ENCODE results near the gene CCL26. TPM values are rescaled to one million over a fixed set of nuclear protein-coding genes. Genes with fewer than 3 reads are reported as not detected.

CCL26 gene
- total and polyA plus RNA-seq, 10 donors: 0.35 to 0.41 TPM; not detected in 8

- intact Hi-C loops (cut with DNase I; ENCODE audit: low total_unique reads): no loop called here
- H3K4me3 ChIP-seq: no peak overlapping the region
- no peak overlapping the region for H3K27ac ChIP-seq
- TF ChIP-seq POLR2AphosphoS5 (IDR thresholded peaks at IDR 0.05) (no peak), CTCF (IDR thresholded peaks at IDR 0.05 in 8 of 11, conservative IDR thresholded peaks at IDR 0.05 in 3 of 11) (no peak), POLR2A (IDR thresholded peaks at IDR 0.05) (no peak)
- whole genome bisulfite sequencing, 5 donors: 58 to 72% (median 63%) methylated on average over 4 of the region's 4 CpGs
- no peaks in the 10 kb centered on the region for H3K9me3 ChIP-seq
- peaks cover 9 to 31% (median 23%) of the 10 kb centered on the region in 6 donors for H3K4me1 ChIP-seq
- H3K27me3 ChIP-seq (replicated peaks in 1 of 7): no peaks in the 10 kb centered on the region
- no peak for DNase-seq
- H3K36me3 ChIP-seq: no peaks in the 10 kb centered on the region
Measured at GRCh38 chr7:75743455-75743859, 28.6 kb downstream of the CCL26 start.

- TF ChIP-seq CTCF (IDR thresholded peaks at IDR 0.05 in 8 of 11, conservative IDR thresholded peaks at IDR 0.05 in 3 of 11) (no peak), POLR2A (IDR thresholded peaks at IDR 0.05) (no peak), POLR2AphosphoS5 (IDR thresholded peaks at IDR 0.05) (no peak)
- Histone ChIP-seq H3K27me3 (replicated peaks in 1 of 7) (no peaks in the 10 kb centered on the region), H3K36me3 (no peaks in the 10 kb centered on the region), H3K9me3 (no peaks in the 10 kb centered on the region), H3K27ac (peak overlapping the region in 6 of 8 donors; percentile 7 to 96 (median 92)), H3K4me1 (peaks cover 15 to 52% (median 39%) of the 10 kb centered on the region in 6 donors), H3K4me3 (peak overlapping the region in 1 of 8 donors; percentile 34)
- 27 to 38% (median 31%) methylated on average over 13 of the region's 13 CpGs for WGBS, 5 donors
- DNase-seq: no peak
- intact Hi-C loops (cut with DNase I; ENCODE audit: low total_unique reads): no loop called here
Measured at GRCh38 chr7:75740846-75741497, 31.0 kb downstream of the CCL26 start.

GRCh38 chr7:75739796-75740672 is 32.0 kb downstream of the CCL26 start:
- Histone ChIP-seq H3K27me3 (replicated peaks in 1 of 7) (no peaks in the 10 kb centered on the region), H3K4me1 (peaks cover 15 to 52% (median 39%) of the 10 kb centered on the region in 6 donors), H3K9me3 (no peaks in the 10 kb centered on the region), H3K4me3 (peak overlapping the region; percentile 88 to 100 (median 94)), H3K27ac (peak overlapping the region; percentile 88 to 96 (median 92)), H3K36me3 (no peaks in the 10 kb centered on the region)
- TF ChIP-seq POLR2AphosphoS5 (IDR thresholded peaks at IDR 0.05): no peak
- no peak for TF ChIP-seq CTCF (IDR thresholded peaks at IDR 0.05 in 8 of 11, conservative IDR thresholded peaks at IDR 0.05 in 3 of 11)
- TF ChIP-seq POLR2A (IDR thresholded peaks at IDR 0.05): no peak
- WGBS, 5 donors: 58 to 63% (median 62%) methylated on average over 26 of the region's 26 CpGs
- intact Hi-C loops (cut with DNase I; ENCODE audit: low total_unique reads): loop anchor here (10.0 kb wide), 1 partner anchor 75 kb away; no protein-coding TSS in a partner anchor
- no peak for DNase-seq
